BE2C (cell line): Measurements from ENCODE around the gene EPHA2.

Experiments used
- DNase-seq: peaks from one replicate; pipeline ENCODE4 v3.0.0-alpha.2; 2020
- H3K27me3 ChIP-seq: fragments of 250-450 bp; sonication (Bioruptor Pico); 2 replicates; pipeline ENCODE4 v1.5.1; 2020; ENCODE audit warnings: mild to moderate bottlenecking
- H3K36me3 ChIP-seq: fragments of 250-450 bp; sonication (Bioruptor Pico); 2 replicates; pipeline ENCODE4 v1.5.1; 2020; ENCODE audit warnings: mild to moderate bottlenecking
- H3K4me1 ChIP-seq: fragments of 250-450 bp; sonication (Bioruptor Pico); 2 replicates; pipeline ENCODE4 v1.5.1; 2020
- H3K4me3 ChIP-seq: 2 replicates; pipeline ENCODE4 v1.5.1; 2011; ENCODE audit warnings: low read depth, low read length
- H3K9me3 ChIP-seq: fragments of 250-450 bp; sonication (Bioruptor Pico); 2 replicates; pipeline ENCODE4 v1.5.1; 2020
- CTCF ChIP-seq: IDR thresholded peaks from 2 replicates; pipeline ENCODE4 v1.5.1; 2012; ENCODE audit warnings: mild to moderate bottlenecking, low read depth, low read length

The EPHA2 gene

DNA sequence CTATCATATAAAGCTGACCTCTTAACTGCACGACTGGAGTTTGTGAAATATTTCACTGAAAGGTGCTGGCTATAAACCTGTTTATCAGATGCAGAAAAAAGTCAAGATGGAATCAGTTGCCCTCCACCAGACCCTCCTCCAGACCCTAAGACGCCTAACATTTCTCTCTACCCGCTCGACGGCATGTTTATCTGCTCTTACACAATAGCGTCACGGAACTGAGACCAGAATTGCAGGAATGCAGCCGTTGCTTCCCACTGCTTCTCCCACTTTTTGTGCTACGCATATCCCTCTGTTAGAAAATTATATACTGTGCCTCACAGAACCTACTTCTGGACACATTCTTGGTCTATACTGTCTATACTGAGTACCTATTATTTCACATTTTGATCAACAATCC lies 54.2 kb downstream of the EPHA2 start:
- H3K4me3 ChIP-seq, result no peak overlapping the region
- no peaks in the 10 kb centered on the region for H3K9me3 ChIP-seq
- no peak for DNase-seq
- H3K4me1 ChIP-seq, result no peaks in the 10 kb centered on the region
- TF ChIP-seq CTCF, result no peak
- no peaks in the 10 kb centered on the region for H3K27me3 ChIP-seq
- no peaks in the 10 kb centered on the region for H3K36me3 ChIP-seq

- Histone ChIP-seq H3K4me1 (no peaks in the 10 kb centered on the region), H3K27me3 (no peaks in the 10 kb centered on the region), H3K9me3 (no peaks in the 10 kb centered on the region), H3K36me3 (no peaks in the 10 kb centered on the region), H3K4me3 (no peak overlapping the region)
- no peak for DNase-seq
- no peak for TF ChIP-seq CTCF
Observed at GRCh38 chr1:16099412-16099811, 56.5 kb downstream of the EPHA2 start.

GRCh38 chr1:16095447-16095846 lies 60.4 kb downstream of the EPHA2 start:
- Histone ChIP-seq H3K36me3 (no peaks in the 10 kb centered on the region), H3K27me3 (no peaks in the 10 kb centered on the region), H3K9me3 (no peaks in the 10 kb centered on the region), H3K4me1 (no peaks in the 10 kb centered on the region), H3K4me3 (no peak overlapping the region)
- TF ChIP-seq CTCF, result no peak
- no peak for DNase-seq

DNA sequence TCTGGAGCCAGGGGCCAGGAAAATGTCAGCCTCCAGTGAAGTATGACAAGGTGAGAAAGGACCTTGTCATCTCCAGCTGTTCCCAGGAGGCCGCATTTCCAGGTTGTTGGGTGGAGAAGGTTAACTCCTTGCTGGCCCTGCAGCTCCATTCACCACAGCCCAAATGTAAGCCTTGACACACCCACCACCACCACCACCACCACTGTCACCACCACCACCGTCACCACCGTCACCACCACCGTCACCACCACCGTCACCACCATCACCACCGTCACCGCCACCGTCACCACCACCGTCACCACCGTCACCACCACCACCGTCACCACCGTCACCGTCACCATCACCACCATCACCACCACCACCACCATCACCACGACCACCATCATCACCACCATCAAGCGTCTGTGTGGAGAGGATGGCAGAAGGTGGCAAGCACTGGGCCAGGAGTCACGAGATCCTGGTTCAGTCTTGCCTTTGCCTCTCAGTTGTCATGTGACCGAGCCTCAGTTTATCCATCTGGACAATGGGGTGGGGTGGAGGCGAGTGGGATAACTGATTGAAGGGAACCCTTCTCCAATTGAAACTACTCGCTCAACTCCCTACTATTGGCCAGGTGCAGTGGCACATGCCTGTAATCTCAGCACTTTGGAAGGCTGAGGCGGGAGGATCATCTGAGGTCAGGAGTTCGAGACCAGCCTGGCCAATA lies 61.3 kb downstream of the EPHA2 start:
- H3K4me3 ChIP-seq, result no peak overlapping the region
- no peak for TF ChIP-seq CTCF

GRCh38 chr1:16093611-16094010 lies 62.3 kb downstream of the EPHA2 start:
- no peaks in the 10 kb centered on the region for H3K27me3 ChIP-seq
- no peaks in the 10 kb centered on the region for H3K4me1 ChIP-seq
- no peak overlapping the region for H3K4me3 ChIP-seq
- TF ChIP-seq CTCF, result no peak
- no peaks in the 10 kb centered on the region for H3K36me3 ChIP-seq
- DNase-seq, result no peak
- H3K9me3 ChIP-seq, result no peaks in the 10 kb centered on the region

More for the DNA sequence above, 61.3 kb downstream of the EPHA2 start:
- Histone ChIP-seq H3K36me3 (no peaks in the 10 kb centered on the region), H3K27me3 (no peaks in the 10 kb centered on the region), H3K9me3 (no peaks in the 10 kb centered on the region), H3K4me1 (no peaks in the 10 kb centered on the region)
- no peak for DNase-seq

DNA sequence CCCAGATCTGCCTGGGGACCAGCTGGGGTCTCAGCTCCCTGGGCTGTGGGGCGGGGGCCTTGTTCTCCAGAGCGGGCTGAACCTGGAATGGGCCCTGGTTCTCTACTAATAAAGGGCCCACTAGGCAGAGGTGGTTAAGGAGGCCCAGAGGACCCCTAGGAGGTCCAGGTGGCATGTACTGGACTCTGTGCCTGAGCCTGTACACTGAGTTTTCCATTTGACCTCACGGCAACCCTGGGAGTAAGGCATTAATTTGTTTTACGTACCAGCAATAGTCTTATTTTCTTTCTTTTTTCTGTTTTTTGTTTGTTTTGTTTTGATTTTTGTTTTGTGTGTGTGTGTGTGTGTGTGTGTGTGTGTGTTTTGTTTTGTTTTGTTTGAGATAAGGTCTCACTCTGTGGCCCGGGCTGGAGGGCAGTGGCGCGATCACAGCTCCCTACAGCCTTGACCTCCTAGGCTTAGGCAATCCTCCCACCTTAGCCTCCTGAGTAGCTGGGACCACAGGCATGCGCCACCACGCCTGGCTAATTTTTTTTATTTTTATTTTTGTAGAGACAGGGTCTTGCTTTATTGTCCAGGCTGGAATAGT lies 62.9 kb downstream of the EPHA2 start:
- H3K4me1 ChIP-seq, result no peaks in the 10 kb centered on the region
- no peak for TF ChIP-seq CTCF
- H3K4me3 ChIP-seq, result no peak overlapping the region
- no peaks in the 10 kb centered on the region for H3K9me3 ChIP-seq
- no peaks in the 10 kb centered on the region for H3K27me3 ChIP-seq
- no peak for DNase-seq
- no peaks in the 10 kb centered on the region for H3K36me3 ChIP-seq
